T-helper 1 cell (primary cell): ENCODE data around the gene ESF1.

Experiments
- DNase-seq, 5 donors: peaks; one replicate each; pipeline ENCODE4 v3.0.0-alpha.2; 2012 to 2020
- total RNA-seq, 4 donors: gene quantifications; one replicate each; lab custom pipeline; 2026; lab: John Stamatoyannopoulos, UW

Gene ESF1
- 19.4 to 34.5 (median 28.0) reads per million in 4 donors for total RNA-seq

GRCh38 chr20:13784893-13785715 lies at the start of gene ESF1, which contains the start of gene NDUFAF5:
Gene ESF1 (minus strand): TSS chr20:13784919. CDS start chr20:13783140, 1,779 bp downstream.
Gene NDUFAF5 (plus strand): TSS chr20:13785028. CDS start chr20:13785069, 41 bp downstream.
- DNase-seq, result peak; percentile 79 to 94 (median 84)

GRCh38 chr20:13831476-13831875 lies 46.8 kb upstream of the ESF1 start:
- DNase-seq, result no peak

GRCh38 chr20:13825465-13825864 lies 40.7 kb upstream of the ESF1 start:
- DNase-seq, result no peak

GRCh38 chr20:13824459-13824858 lies 39.7 kb upstream of the ESF1 start:
- DNase-seq, result no peak

GRCh38 chr20:13822459-13822858 lies 37.7 kb upstream of the ESF1 start:
- no peak for DNase-seq

- no peak for DNase-seq
Observed at GRCh38 chr20:13821876-13822275, 37.2 kb upstream of the ESF1 start.

- peak in 1 of 5 donors; percentile 49 for DNase-seq
Observed at GRCh38 chr20:13819885-13820645, 35.3 kb upstream of the ESF1 start.

- DNase-seq, result no peak
Observed at GRCh38 chr20:13817342-13817741, 32.6 kb upstream of the ESF1 start.

GRCh38 chr20:13816757-13817156 lies 32.0 kb upstream of the ESF1 start:
- DNase-seq, result no peak

- DNase-seq, result no peak
Observed at GRCh38 chr20:13814672-13815071, 30.0 kb upstream of the ESF1 start.

GRCh38 chr20:13813910-13814309 lies 29.2 kb upstream of the ESF1 start:
- no peak for DNase-seq

GRCh38 chr20:13810446-13810845 lies 25.7 kb upstream of the ESF1 start:
- DNase-seq, result no peak

- DNase-seq, result no peak
Observed at GRCh38 chr20:13809855-13810254, 25.1 kb upstream of the ESF1 start.

GRCh38 chr20:13809373-13809772 lies 24.7 kb upstream of the ESF1 start:
- DNase-seq, result no peak

- DNase-seq, result no peak
Observed at GRCh38 chr20:13800728-13801134, 16.0 kb upstream of the ESF1 start.

GRCh38 chr20:13799974-13800373 lies 15.3 kb upstream of the ESF1 start:
- DNase-seq, result no peak

- no peak for DNase-seq
Observed at GRCh38 chr20:13799040-13799439, 14.3 kb upstream of the ESF1 start.

GRCh38 chr20:13794667-13795066 lies 9.9 kb upstream of the ESF1 start:
- DNase-seq, result no peak

GRCh38 chr20:13793001-13793400 lies 8.3 kb upstream of the ESF1 start:
- no peak for DNase-seq

- no peak for DNase-seq
Observed at GRCh38 chr20:13791540-13792459, 7.1 kb upstream of the ESF1 start.

- no peak for DNase-seq
Observed at GRCh38 chr20:13790708-13791107, 6.0 kb upstream of the ESF1 start.

- peak in 3 of 5 donors; percentile 3 to 43 (median 17) for DNase-seq
Observed at GRCh38 chr20:13788167-13788834, 3.6 kb upstream of the ESF1 start.
